ENCODE measurements around the gene LIPC.

DNA sequence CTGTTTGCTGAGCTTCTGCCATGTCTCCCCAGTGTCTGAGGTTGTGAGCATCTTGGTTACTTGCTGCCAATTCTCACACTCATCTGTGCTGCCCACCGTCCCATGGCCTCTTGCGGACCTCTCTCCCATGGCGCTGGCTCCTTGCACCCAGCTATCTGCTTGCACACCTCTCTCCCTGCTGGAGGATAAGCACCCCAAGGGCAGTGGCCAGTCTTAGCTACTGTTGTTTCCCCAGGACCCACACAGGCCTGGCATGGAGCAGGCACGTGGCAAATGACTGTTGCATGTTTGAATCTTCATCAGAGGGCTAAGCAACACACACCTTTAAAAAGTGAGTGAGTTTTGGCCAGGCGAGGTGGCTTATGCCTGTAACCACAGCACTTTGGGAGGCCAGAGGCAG is 14.7 kb downstream of the LIPC start:
- TF ChIP-seq MAFK (IDR thresholded peaks at IDR 0.05; ENCODE audit: low read depth, low read length) (no peak), POLR2A (IDR thresholded peaks at IDR 0.05; ENCODE audit: low read depth, low read length) (no peak)
- TF ChIP-seq, protein P1, sequence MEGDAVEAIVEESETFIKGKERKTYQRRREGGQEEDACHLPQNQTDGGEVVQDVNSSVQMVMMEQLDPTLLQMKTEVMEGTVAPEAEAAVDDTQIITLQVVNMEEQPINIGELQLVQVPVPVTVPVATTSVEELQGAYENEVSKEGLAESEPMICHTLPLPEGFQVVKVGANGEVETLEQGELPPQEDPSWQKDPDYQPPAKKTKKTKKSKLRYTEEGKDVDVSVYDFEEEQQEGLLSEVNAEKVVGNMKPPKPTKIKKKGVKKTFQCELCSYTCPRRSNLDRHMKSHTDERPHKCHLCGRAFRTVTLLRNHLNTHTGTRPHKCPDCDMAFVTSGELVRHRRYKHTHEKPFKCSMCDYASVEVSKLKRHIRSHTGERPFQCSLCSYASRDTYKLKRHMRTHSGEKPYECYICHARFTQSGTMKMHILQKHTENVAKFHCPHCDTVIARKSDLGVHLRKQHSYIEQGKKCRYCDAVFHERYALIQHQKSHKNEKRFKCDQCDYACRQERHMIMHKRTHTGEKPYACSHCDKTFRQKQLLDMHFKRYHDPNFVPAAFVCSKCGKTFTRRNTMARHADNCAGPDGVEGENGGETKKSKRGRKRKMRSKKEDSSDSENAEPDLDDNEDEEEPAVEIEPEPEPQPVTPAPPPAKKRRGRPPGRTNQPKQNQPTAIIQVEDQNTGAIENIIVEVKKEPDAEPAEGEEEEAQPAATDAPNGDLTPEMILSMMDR (conservative IDR thresholded peaks at IDR 0.05; ENCODE audit: low read depth, low read length): no peak

Measured in IMR-90 (cell line).